ENCODE measurements around the gene WFDC8.

WFDC8 gene

DNA sequence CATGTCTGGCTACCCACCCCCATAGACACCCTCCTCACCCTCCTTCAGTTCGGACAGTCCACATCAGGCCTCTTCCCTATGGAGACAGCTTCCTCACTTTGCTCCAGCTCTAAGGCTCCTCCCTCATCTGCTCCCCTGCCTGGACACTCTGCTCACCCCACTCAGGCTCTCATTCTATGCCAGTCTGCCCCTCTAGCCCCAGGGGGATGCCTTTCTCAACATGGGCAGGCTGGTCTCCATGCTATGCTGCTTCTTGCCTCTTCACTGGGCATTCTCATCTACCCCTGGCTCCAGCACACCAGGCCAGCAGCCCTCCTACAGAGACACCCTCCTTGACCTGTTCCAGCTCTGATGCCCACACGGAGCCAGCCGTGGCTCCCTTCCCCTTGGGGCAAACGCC lies at the start of gene WFDC8:
Gene WFDC8 (minus strand): TSS at position 101 of the 400 bp plus-strand sequence. CDS start 37 bp downstream, at position 64.
- no peak for ATAC-seq

DNA sequence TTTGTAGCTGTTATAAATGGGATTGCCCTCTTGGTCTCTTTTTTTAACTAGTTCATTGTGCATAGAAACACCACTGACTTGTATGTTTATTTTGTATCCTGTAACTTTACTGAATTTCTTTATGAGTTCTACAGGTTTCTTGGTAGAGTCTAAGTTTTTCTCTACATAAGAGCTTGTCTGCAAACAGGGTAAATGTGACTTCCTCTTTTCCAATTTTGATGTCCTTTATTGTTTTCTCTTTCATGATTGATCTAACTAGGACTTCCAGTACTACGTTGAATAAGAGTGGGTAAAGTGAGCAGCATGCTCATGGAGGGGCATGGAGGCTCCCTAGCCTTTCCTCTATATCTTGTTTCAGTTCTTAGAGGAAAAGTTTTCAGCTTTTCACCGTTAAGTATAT lies 47.5 kb upstream of the WFDC8 start:
- no peak for TF ChIP-seq ZFP30 (CRISPR knock-in tag; IDR thresholded peaks at IDR 0.05)
- TF ChIP-seq, protein P1, sequence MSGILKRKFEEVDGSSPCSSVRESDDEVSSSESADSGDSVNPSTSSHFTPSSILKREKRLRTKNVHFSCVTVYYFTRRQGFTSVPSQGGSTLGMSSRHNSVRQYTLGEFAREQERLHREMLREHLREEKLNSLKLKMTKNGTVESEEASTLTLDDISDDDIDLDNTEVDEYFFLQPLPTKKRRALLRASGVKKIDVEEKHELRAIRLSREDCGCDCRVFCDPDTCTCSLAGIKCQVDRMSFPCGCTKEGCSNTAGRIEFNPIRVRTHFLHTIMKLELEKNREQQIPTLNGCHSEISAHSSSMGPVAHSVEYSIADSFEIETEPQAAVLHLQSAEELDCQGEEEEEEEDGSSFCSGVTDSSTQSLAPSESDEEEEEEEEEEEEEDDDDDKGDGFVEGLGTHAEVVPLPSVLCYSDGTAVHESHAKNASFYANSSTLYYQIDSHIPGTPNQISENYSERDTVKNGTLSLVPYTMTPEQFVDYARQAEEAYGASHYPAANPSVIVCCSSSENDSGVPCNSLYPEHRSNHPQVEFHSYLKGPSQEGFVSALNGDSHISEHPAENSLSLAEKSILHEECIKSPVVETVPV (CRISPR knock-in tag; IDR thresholded peaks at IDR 0.05), result no peak
- no peak for TF ChIP-seq CSDC2 (CRISPR knock-in tag; IDR thresholded peaks at IDR 0.05)
- no peak for TF ChIP-seq ZC3H10 (CRISPR knock-in tag; IDR thresholded peaks at IDR 0.05)
- TF ChIP-seq, protein P2, sequence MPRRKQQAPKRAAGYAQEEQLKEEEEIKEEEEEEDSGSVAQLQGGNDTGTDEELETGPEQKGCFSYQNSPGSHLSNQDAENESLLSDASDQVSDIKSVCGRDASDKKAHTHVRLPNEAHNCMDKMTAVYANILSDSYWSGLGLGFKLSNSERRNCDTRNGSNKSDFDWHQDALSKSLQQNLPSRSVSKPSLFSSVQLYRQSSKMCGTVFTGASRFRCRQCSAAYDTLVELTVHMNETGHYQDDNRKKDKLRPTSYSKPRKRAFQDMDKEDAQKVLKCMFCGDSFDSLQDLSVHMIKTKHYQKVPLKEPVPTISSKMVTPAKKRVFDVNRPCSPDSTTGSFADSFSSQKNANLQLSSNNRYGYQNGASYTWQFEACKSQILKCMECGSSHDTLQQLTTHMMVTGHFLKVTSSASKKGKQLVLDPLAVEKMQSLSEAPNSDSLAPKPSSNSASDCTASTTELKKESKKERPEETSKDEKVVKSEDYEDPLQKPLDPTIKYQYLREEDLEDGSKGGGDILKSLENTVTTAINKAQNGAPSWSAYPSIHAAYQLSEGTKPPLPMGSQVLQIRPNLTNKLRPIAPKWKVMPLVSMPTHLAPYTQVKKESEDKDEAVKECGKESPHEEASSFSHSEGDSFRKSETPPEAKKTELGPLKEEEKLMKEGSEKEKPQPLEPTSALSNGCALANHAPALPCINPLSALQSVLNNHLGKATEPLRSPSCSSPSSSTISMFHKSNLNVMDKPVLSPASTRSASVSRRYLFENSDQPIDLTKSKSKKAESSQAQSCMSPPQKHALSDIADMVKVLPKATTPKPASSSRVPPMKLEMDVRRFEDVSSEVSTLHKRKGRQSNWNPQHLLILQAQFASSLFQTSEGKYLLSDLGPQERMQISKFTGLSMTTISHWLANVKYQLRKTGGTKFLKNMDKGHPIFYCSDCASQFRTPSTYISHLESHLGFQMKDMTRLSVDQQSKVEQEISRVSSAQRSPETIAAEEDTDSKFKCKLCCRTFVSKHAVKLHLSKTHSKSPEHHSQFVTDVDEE (CRISPR knock-in tag; IDR thresholded peaks at IDR 0.05), result no peak
- TF ChIP-seq ESRRG (CRISPR knock-in tag; IDR thresholded peaks at IDR 0.05), result no peak
- TF ChIP-seq TOX (CRISPR knock-in tag; IDR thresholded peaks at IDR 0.05; ENCODE audit: borderline replicate concordance), result no peak
- no peak for TF ChIP-seq ARNTL (CRISPR knock-in tag; IDR thresholded peaks at IDR 0.05; ENCODE audit: borderline replicate concordance, low read depth)
- TF ChIP-seq GLIS3 (CRISPR knock-in tag; IDR thresholded peaks at IDR 0.05), result no peak
- no peak for TF ChIP-seq BACH2 (CRISPR knock-in tag; IDR thresholded peaks at IDR 0.05; ENCODE audit: borderline replicate concordance)
- ATAC-seq, result no peak

More for the DNA sequence above, at the start of gene WFDC8:
- TF ChIP-seq PPARA (CRISPR knock-in tag; IDR thresholded peaks at IDR 0.05; ENCODE audit: borderline replicate concordance) (no peak), GLIS3 (CRISPR knock-in tag; IDR thresholded peaks at IDR 0.05) (no peak), ZNF70 (CRISPR knock-in tag; IDR thresholded peaks at IDR 0.05) (no peak), CSDC2 (CRISPR knock-in tag; IDR thresholded peaks at IDR 0.05) (no peak), SNAI2 (CRISPR knock-in tag; IDR thresholded peaks at IDR 0.05) (no peak), TOX (CRISPR knock-in tag; IDR thresholded peaks at IDR 0.05; ENCODE audit: borderline replicate concordance) (no peak), ZC3H10 (CRISPR knock-in tag; IDR thresholded peaks at IDR 0.05) (no peak), TCF4 (CRISPR knock-in tag; IDR thresholded peaks at IDR 0.05; ENCODE audit: borderline replicate concordance) (no peak), ZNF565 (CRISPR knock-in tag; conservative IDR thresholded peaks at IDR 0.05; ENCODE audit: low read depth) (no peak), OSR1 (CRISPR knock-in tag; IDR thresholded peaks at IDR 0.05) (no peak), ZFP30 (CRISPR knock-in tag; IDR thresholded peaks at IDR 0.05) (no peak), ZFP3 (CRISPR knock-in tag; IDR thresholded peaks at IDR 0.05) (no peak), ZNF8 (CRISPR knock-in tag; IDR thresholded peaks at IDR 0.05) (no peak)
- TF ChIP-seq, protein P3, sequence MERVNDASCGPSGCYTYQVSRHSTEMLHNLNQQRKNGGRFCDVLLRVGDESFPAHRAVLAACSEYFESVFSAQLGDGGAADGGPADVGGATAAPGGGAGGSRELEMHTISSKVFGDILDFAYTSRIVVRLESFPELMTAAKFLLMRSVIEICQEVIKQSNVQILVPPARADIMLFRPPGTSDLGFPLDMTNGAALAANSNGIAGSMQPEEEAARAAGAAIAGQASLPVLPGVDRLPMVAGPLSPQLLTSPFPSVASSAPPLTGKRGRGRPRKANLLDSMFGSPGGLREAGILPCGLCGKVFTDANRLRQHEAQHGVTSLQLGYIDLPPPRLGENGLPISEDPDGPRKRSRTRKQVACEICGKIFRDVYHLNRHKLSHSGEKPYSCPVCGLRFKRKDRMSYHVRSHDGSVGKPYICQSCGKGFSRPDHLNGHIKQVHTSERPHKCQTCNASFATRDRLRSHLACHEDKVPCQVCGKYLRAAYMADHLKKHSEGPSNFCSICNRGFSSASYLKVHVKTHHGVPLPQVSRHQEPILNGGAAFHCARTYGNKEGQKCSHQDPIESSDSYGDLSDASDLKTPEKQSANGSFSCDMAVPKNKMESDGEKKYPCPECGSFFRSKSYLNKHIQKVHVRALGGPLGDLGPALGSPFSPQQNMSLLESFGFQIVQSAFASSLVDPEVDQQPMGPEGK (CRISPR knock-in tag; IDR thresholded peaks at IDR 0.05; ENCODE audit: borderline replicate concordance), result no peak
- TF ChIP-seq, protein P2 (CRISPR knock-in tag; IDR thresholded peaks at IDR 0.05), result no peak
- TF ChIP-seq, protein P4, sequence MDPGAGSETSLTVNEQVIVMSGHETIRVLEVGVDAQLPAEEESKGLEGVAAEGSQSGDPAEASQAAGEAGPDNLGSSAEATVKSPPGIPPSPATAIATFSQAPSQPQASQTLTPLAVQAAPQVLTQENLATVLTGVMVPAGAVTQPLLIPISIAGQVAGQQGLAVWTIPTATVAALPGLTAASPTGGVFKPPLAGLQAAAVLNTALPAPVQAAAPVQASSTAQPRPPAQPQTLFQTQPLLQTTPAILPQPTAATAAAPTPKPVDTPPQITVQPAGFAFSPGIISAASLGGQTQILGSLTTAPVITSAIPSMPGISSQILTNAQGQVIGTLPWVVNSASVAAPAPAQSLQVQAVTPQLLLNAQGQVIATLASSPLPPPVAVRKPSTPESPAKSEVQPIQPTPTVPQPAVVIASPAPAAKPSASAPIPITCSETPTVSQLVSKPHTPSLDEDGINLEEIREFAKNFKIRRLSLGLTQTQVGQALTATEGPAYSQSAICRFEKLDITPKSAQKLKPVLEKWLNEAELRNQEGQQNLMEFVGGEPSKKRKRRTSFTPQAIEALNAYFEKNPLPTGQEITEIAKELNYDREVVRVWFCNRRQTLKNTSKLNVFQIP (CRISPR knock-in tag; IDR thresholded peaks at IDR 0.05; ENCODE audit: borderline replicate concordance, low read depth), result no peak
- TF ChIP-seq, protein P5, sequence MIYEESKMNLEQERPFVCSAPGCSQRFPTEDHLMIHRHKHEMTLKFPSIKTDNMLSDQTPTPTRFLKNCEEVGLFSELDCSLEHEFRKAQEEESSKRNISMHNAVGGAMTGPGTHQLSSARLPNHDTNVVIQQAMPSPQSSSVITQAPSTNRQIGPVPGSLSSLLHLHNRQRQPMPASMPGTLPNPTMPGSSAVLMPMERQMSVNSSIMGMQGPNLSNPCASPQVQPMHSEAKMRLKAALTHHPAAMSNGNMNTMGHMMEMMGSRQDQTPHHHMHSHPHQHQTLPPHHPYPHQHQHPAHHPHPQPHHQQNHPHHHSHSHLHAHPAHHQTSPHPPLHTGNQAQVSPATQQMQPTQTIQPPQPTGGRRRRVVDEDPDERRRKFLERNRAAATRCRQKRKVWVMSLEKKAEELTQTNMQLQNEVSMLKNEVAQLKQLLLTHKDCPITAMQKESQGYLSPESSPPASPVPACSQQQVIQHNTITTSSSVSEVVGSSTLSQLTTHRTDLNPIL (CRISPR knock-in tag; IDR thresholded peaks at IDR 0.05; ENCODE audit: low read depth), result no peak
- TF ChIP-seq, protein P1 (CRISPR knock-in tag; IDR thresholded peaks at IDR 0.05), result no peak
